Neutrophil (primary cell): ENCODE measurements around the gene INPP4B.

Source experiments
- H3K27ac ChIP-seq: fragments of 200-600 bp; sonication (generic); 2 replicates; pipeline ENCODE4 v1.5.1; 2016; ENCODE audit warnings: mild to moderate bottlenecking, moderate library complexity
- H3K27me3 ChIP-seq: fragments of 200-600 bp; sonication (generic); 2 replicates; pipeline ENCODE4 v1.6.0; 2016; ENCODE audit warnings: mild to moderate bottlenecking
- H3K36me3 ChIP-seq: fragments of 200-600 bp; sonication (generic); 2 replicates; pipeline ENCODE4 v1.5.1; 2017
- H3K4me1 ChIP-seq, 2 experiments: fragments of 200-600 bp in 1 of 2; sonication (generic) in 1 of 2; 1 replicate in 1 of 2; 2 replicates in 1 of 2; pipeline versions ENCODE4 v1.5.1 to v1.6.1; 2013 to 2016; ENCODE audit warnings: low read depth in 1 of 2, low read length in 1 of 2, mild to moderate bottlenecking in 1 of 2, moderate library complexity in 1 of 2; ENCODE audit not compliant: control insufficient read depth in 1 of 2, insufficient read depth in 1 of 2
- H3K4me3 ChIP-seq, 2 experiments: fragments of 200-600 bp in 1 of 2; sonication (generic) in 1 of 2; 1 replicate in 1 of 2; 2 replicates in 1 of 2; pipeline ENCODE4 v1.5.1; 2013 to 2016; ENCODE audit warnings: low read depth in 1 of 2, low read length in 1 of 2, mild to moderate bottlenecking in 1 of 2, moderate library complexity in 1 of 2
- H3K9me3 ChIP-seq: fragments of 200-600 bp; sonication (generic); 2 replicates; pipeline ENCODE4 v1.5.1; 2016
- CTCF ChIP-seq: fragments of 200-600 bp; sonication (generic); IDR thresholded peaks from 2 replicates; pipeline ENCODE4 v1.5.1; 2016; ENCODE audit warnings: antibody characterized with exemption

The INPP4B gene

GRCh38 chr4:142373610-142374009, 472.5 kb downstream of the INPP4B start:
- no peak for TF ChIP-seq CTCF
- Histone ChIP-seq H3K4me3 (no peak overlapping the region), H3K27me3 (no peaks in the 10 kb centered on the region), H3K36me3 (no peaks in the 10 kb centered on the region), H3K4me1 (no peaks in the 10 kb centered on the region), H3K27ac (no peak overlapping the region), H3K9me3 (no peaks in the 10 kb centered on the region)

- no peak overlapping the region for H3K4me3 ChIP-seq
- no peaks in the 10 kb centered on the region for H3K27me3 ChIP-seq
- H3K4me1 ChIP-seq: no peaks in the 10 kb centered on the region
- H3K9me3 ChIP-seq: no peaks in the 10 kb centered on the region
- no peaks in the 10 kb centered on the region for H3K36me3 ChIP-seq
- H3K27ac ChIP-seq: no peak overlapping the region
- TF ChIP-seq CTCF: no peak
Observed at GRCh38 chr4:142372530-142373260, 473.4 kb downstream of the INPP4B start.

- Histone ChIP-seq H3K36me3 (no peaks in the 10 kb centered on the region), H3K9me3 (no peaks in the 10 kb centered on the region), H3K4me3 (no peak overlapping the region), H3K4me1 (no peaks in the 10 kb centered on the region), H3K27ac (no peak overlapping the region), H3K27me3 (no peaks in the 10 kb centered on the region)
- no peak for TF ChIP-seq CTCF
Observed at GRCh38 chr4:142369141-142369540, 477.0 kb downstream of the INPP4B start.

- no peak for TF ChIP-seq CTCF
- H3K9me3 ChIP-seq: no peaks in the 10 kb centered on the region
- no peaks in the 10 kb centered on the region for H3K36me3 ChIP-seq
- H3K27ac ChIP-seq: no peak overlapping the region
- no peaks in the 10 kb centered on the region for H3K4me1 ChIP-seq
- H3K4me3 ChIP-seq: no peak overlapping the region
- no peaks in the 10 kb centered on the region for H3K27me3 ChIP-seq
Observed at GRCh38 chr4:142367418-142368180, 478.5 kb downstream of the INPP4B start.

GRCh38 chr4:142366769-142367181, 479.3 kb downstream of the INPP4B start:
- Histone ChIP-seq H3K4me3 (no peak overlapping the region), H3K36me3 (no peaks in the 10 kb centered on the region), H3K9me3 (no peaks in the 10 kb centered on the region), H3K27ac (no peak overlapping the region), H3K4me1 (no peaks in the 10 kb centered on the region), H3K27me3 (no peaks in the 10 kb centered on the region)
- TF ChIP-seq CTCF: no peak
